SKM-1 (cell line): ENCODE data around the gene ZNF84.
A peak's percentile ranks its signal among the peaks of the same experiment; 100 is the strongest.

Source experiments
- DNase-seq: peaks from one replicate; lab custom pipeline; 2025; ENCODE audit not compliant: unreplicated experiment; lab: John Stamatoyannopoulos, UW

The ZNF84 gene

GRCh38 chr12:133037207-133038005, at the start of gene ZNF84:
TSS of gene ZNF84 (plus strand) at chr12:133037509. CDS start at chr12:133041468, 3,959 bp downstream.
- DNase-seq: peak; percentile 89

DNA sequence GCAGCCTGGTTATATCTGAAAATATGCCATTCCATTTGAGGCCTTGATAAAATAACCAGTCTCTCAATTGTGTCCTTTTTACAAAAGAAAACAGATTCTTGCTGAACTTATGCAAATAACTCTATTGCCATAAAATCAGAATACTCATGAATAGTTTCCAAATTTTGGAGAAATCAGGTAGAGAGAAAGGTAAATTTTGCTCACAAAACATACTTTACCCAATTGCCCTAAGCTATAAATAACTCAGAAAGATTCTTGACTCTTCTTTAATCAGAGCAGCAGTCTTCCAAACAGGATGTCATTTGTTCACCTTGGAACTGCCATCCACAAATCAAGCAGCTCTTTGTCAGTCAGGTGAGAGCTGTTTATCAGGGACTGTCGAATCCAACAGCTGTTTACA, 38.6 kb upstream of the ZNF84 start:
- no peak for DNase-seq

GRCh38 chr12:133010657-133011297, 26.5 kb upstream of the ZNF84 start:
- no peak for DNase-seq

- DNase-seq: no peak
Measured at GRCh38 chr12:133023566-133023965, 13.7 kb upstream of the ZNF84 start.

DNA sequence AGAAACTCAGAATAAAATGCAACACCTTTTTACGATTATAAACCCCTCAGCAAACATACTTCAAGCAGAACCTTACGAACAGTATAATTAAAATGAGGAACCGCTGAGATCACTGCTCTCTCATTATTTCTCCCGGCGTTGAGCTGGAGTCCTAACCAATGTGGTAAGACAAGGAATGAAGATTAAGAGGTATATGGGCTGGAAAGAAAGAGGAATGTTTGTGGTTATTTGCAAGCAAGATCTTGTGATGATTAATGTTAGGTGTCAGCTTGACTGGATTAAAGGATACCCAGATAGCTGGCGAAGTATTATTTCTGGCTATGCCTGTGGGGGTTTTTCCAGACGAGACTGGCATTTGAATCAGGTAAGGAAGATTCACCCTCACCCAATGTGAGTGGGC, 10.3 kb upstream of the ZNF84 start:
- DNase-seq: no peak

DNA sequence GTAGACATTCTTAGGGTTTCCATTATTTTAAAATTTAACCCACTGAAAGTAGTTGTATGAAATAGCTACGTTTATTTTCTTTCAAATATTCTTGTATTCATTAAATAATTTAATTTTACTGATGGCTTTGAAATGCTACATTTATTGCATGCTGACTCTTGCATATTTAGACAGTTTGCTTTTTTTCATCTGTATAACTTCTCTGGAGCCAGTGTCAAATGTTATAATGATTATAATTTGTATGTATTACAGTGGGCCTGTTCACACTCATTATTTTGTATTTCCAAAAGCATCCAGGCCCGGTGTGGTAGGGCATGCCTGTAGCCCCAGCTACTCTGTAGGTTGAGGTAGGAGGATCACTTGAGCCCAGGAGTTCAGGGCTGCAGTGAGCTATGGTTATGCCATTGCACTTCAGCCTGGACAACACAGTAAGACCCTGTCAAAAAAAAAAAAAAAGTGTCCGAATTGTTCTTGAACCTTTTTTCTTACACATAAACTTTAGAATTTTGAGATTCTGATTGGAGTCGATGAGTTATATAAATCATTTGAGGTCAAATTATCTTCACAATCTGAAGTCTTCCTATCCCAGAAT, 905 bp downstream of the ZNF84 start:
- no peak for DNase-seq

DNA sequence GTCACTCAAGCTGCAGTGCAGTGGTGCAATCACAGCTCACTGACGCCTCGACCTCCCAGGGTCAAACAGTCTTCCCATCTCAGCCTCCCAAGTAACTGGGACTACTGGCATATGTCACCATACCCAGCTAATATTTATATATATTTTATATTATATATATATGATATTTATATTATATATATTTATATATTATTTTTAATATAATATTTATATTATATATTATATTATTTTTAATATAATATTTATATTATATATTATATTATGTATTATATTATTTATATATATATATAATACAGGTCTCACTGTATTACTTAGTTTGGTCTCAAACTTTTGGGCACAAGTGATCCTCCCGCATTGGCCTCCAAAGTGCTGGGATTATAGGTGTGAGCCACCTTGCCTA, 9.4 kb downstream of the ZNF84 start:
- DNase-seq: no peak

GRCh38 chr12:133057446-133057845, 20.1 kb downstream of the ZNF84 start:
- no peak for DNase-seq

DNA sequence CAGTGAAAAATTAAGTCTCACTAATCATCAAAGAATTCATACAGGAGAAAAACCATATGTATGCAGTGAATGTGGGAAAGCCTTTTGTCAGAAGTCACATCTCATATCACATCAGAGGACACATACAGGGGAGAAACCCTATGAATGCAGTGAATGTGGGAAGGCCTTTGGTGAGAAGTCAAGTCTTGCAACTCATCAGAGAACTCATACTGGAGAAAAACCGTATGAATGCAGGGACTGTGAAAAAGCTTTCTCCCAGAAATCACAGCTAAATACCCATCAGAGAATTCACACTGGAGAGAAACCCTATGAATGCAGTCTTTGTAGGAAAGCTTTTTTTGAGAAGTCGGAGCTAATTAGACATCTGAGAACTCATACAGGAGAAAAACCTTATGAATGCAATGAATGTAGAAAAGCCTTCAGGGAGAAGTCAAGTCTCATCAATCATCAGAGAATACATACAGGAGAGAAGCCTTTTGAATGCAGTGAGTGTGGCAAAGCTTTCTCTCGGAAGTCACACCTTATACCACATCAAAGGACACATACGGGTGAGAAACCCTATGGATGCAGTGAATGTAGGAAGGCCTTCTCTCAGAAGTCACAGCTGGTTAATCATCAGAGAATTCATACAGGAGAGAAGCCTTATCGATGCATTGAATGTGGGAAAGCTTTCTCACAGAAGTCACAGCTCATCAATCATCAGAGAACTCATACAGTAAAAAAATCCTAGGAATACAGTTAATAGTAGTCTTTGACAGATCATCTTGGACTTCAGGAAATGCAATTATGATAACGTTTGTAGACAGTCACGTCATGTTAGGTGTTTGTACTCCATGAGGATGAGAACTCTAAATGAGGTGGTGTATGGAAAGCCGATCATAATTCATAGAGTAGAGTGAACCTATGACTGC, 21.1 kb downstream of the ZNF84 start:
- DNase-seq: no peak

DNA sequence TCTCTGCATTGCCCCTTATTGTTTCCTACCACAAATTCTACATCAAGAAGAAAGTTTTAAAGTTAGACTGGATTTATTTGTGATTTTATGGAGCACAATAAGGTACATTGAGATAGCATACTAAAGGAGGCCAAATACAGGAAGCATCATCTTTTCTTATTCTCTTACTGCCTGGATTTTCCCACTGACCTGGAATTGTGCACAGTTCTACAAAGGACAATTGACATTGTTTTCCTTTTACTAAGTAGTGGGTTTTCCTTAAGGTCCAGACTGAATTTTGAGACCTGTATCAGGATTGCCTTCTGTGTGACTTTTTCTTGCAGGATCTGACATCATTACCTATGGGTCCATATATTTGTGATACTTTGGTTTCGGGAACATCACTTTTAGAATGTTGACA, 24.6 kb downstream of the ZNF84 start:
- DNase-seq: no peak

GRCh38 chr12:133063556-133063955, 26.2 kb downstream of the ZNF84 start:
- DNase-seq: no peak

- no peak for DNase-seq
Measured at GRCh38 chr12:133073836-133074235, 36.5 kb downstream of the ZNF84 start.

DNA sequence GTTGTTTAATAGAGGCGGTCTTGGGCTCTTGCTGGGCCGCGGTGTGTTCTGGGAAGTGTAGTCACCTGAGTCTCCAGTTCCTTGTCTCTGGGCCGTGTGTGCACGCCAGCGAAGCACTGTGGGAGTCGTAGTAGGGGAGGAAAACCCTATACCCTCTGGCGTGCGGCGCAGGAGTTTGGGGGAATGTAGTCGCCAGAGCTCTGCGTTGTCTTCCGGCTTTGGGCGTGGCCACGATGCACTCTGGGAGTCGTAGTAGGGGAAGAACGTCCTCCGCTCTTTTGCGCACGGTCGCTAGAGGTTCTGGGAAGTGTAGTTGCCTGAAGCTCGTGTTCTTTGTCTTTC, 42.7 kb downstream of the ZNF84 start:
- peak; percentile 83 for DNase-seq

DNA sequence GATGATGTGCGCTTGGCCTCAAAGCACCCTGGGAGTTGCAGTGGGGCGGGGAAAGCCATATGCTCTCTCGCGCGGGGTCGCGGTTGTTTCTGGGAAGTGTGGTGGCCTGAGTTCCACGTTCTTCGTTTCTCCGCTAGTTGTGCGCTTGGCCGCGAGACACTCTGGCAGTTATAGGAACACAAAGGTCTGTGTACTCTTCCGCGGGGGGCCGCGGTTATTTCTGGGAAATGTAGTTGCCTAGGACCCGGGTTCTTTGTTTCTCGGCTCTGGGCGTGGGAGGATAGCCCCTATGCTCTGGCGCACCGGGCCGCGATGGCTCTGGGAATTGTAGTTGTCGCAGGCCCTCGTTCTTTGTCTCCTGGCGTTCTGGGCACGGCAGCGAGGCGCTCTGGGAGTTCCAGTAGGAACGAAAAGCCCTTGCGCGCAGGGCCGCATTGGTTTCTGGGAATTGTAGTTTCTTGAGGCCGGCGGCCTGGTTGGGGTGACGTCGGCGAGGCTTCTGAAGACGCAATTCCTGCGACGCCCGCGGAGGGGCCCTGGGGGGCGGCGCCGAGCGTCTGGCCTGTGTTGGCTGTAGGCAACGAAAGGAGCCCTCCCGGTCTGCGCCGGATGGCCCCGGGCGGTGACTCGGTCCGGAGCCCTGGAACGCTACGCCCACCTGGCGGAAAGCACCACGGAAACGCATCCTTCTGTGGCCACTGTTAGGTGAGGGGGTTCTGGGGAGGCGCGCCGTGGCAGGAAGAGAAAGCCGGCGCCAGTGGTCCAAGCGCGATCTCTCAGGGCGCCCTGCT, 43.3 kb downstream of the ZNF84 start, which contains the start of gene ZNF140:
ZNF140 (plus strand) TSS at position 556 of the 791 bp plus-strand sequence. CDS start 398 bp downstream, outside the sequence.
- peak; percentile 79 for DNase-seq

GRCh38 chr12:133081159-133081780, 44.0 kb downstream of the ZNF84 start:
- DNase-seq: no peak

- DNase-seq: no peak
Measured at GRCh38 chr12:133083345-133083744, 46.0 kb downstream of the ZNF84 start.

DNA sequence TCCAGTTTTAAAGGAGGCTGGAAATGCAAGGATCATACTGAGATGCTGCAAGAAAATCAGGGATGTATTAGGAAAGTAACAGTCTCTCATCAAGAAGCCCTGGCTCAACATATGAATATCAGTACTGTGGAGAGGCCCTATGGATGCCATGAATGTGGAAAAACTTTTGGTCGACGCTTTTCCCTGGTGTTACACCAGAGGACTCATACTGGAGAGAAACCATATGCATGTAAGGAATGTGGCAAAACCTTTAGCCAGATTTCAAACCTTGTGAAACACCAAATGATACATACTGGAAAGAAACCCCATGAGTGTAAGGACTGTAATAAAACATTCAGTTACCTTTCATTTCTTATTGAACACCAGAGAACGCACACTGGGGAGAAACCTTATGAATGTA, 68.3 kb downstream of the ZNF84 start:
- no peak for DNase-seq

DNA sequence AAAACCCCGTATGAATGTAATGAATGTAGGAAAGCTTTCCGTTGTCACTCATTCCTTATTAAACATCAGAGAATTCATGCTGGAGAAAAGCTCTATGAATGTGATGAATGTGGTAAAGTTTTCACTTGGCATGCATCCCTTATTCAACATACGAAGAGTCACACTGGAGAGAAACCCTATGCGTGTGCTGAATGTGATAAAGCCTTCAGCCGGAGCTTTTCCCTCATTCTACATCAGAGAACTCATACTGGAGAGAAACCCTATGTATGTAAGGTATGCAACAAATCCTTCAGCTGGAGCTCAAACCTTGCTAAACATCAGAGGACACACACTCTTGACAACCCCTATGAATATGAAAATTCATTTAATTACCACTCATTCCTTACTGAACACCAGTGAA, 68.9 kb downstream of the ZNF84 start:
- no peak for DNase-seq

DNA sequence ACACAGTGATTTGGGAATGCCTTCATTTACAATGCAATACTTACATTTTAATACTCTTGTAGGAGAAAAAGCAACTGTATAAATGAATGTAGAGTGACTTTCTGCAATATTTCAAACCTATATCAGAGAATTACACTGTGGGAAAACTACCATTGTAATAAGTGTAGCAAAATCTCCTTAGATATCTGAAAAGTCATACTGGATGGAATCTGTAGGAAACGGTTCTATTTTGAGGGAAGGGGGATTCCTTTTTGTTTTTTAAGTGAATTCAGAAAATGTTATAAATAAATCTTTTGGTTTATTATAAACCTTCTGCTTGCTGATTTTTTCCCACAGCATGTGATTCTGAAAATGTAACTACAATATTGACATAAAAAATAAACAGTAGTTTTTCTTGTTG, 69.8 kb downstream of the ZNF84 start:
- DNase-seq: no peak

GRCh38 chr12:133108150-133108549, 70.8 kb downstream of the ZNF84 start:
- DNase-seq: no peak
